ENCODE measurements around the gene UGT2A1. TPM values are rescaled to one million over a fixed set of nuclear protein-coding genes. Genes with fewer than 3 reads are reported as not detected.

UGT2A1 gene
- total RNA-seq, 4 donors from 2014 or later, result not detected

GRCh38 chr4:69600013-69600412 is 53.0 kb downstream of the UGT2A1 start:
- Histone ChIP-seq H3K9me3 (no peaks in the 10 kb centered on the region), H3K27ac (no peak overlapping the region), H3K4me1 (no peaks in the 10 kb centered on the region), H3K4me3 (no peak overlapping the region), H3K36me3 (no peaks in the 10 kb centered on the region), H3K27me3 (no peaks in the 10 kb centered on the region)
- 29 to 100% methylated on average over 1 of the region's 2 CpGs for WGBS, 2 donors (ENCODE audit: low coverage in 1 of 2)
- TF ChIP-seq POLR2A (IDR thresholded peaks at IDR 0.05) (no peak), POLR2AphosphoS5 (IDR thresholded peaks at IDR 0.05) (no peak), EP300 (IDR thresholded peaks at IDR 0.05) (no peak)
- ATAC-seq, result no peak

GRCh38 chr4:69594382-69594781 is 58.7 kb downstream of the UGT2A1 start:
- WGBS, 2 donors (ENCODE audit: low coverage in 1 of 2), result 33 to 51% methylated on average over 4 of the region's 4 CpGs
- TF ChIP-seq CTCF (IDR thresholded peaks at IDR 0.05) (no peak), POLR2AphosphoS5 (IDR thresholded peaks at IDR 0.05) (no peak), EP300 (IDR thresholded peaks at IDR 0.05) (no peak), POLR2A (IDR thresholded peaks at IDR 0.05) (no peak)
- Histone ChIP-seq H3K36me3 (no peaks in the 10 kb centered on the region), H3K27me3 (no peaks in the 10 kb centered on the region), H3K4me1 (no peaks in the 10 kb centered on the region), H3K27ac (no peak overlapping the region), H3K9me3 (no peaks in the 10 kb centered on the region), H3K4me3 (no peak overlapping the region)
- no peak for ATAC-seq

GRCh38 chr4:69591364-69591763 is 61.7 kb downstream of the UGT2A1 start:
- Histone ChIP-seq H3K27ac (no peak overlapping the region), H3K27me3 (no peaks in the 10 kb centered on the region), H3K36me3 (no peaks in the 10 kb centered on the region), H3K4me1 (no peaks in the 10 kb centered on the region), H3K4me3 (no peak overlapping the region), H3K9me3 (no peaks in the 10 kb centered on the region)
- TF ChIP-seq POLR2AphosphoS5 (IDR thresholded peaks at IDR 0.05) (no peak), POLR2A (IDR thresholded peaks at IDR 0.05) (no peak), CTCF (IDR thresholded peaks at IDR 0.05) (no peak), EP300 (IDR thresholded peaks at IDR 0.05) (no peak)
- WGBS, 2 donors (ENCODE audit: low coverage in 1 of 2), result 22% methylated on average over 1 of the region's 1 CpG; no CpG with 5 or more reads in 1 of the 2 donors
- no peak for ATAC-seq

- ATAC-seq, result no peak
- TF ChIP-seq POLR2A (IDR thresholded peaks at IDR 0.05) (no peak), POLR2AphosphoS5 (IDR thresholded peaks at IDR 0.05) (no peak), EP300 (IDR thresholded peaks at IDR 0.05) (no peak), CTCF (IDR thresholded peaks at IDR 0.05) (no peak)
- 22 to 80% methylated on average over 1 of the region's 1 CpG for WGBS, 2 donors (ENCODE audit: low coverage in 1 of 2)
- H3K4me1 ChIP-seq, result no peaks in the 10 kb centered on the region
- H3K36me3 ChIP-seq, result no peaks in the 10 kb centered on the region
- H3K27me3 ChIP-seq, result no peaks in the 10 kb centered on the region
- no peak overlapping the region for H3K27ac ChIP-seq
- no peak overlapping the region for H3K4me3 ChIP-seq
- no peaks in the 10 kb centered on the region for H3K9me3 ChIP-seq
Measured at GRCh38 chr4:69589884-69590283, 63.2 kb downstream of the UGT2A1 start.

- Histone ChIP-seq H3K36me3 (no peaks in the 10 kb centered on the region), H3K27me3 (no peaks in the 10 kb centered on the region), H3K4me3 (no peak overlapping the region), H3K27ac (no peak overlapping the region), H3K9me3 (no peaks in the 10 kb centered on the region), H3K4me1 (no peaks in the 10 kb centered on the region)
- no peak for TF ChIP-seq POLR2A (IDR thresholded peaks at IDR 0.05)
- no peak for ATAC-seq
- WGBS, 2 donors (ENCODE audit: low coverage in 1 of 2), result 52 to 65% methylated on average over 2 to 5 of the region's 5 CpGs
Measured at GRCh38 chr4:69584135-69584534, 68.9 kb downstream of the UGT2A1 start.

GRCh38 chr4:69583543-69583942 is 69.5 kb downstream of the UGT2A1 start:
- no peak overlapping the region for H3K4me3 ChIP-seq
- no peaks in the 10 kb centered on the region for H3K27me3 ChIP-seq
- 46 to 52% methylated on average over 2 of the region's 2 CpGs for WGBS, 2 donors (ENCODE audit: low coverage in 1 of 2)
- H3K27ac ChIP-seq, result no peak overlapping the region
- ATAC-seq, result no peak
- H3K36me3 ChIP-seq, result no peaks in the 10 kb centered on the region
- TF ChIP-seq CTCF (IDR thresholded peaks at IDR 0.05) (no peak), POLR2A (IDR thresholded peaks at IDR 0.05) (no peak), POLR2AphosphoS5 (IDR thresholded peaks at IDR 0.05) (no peak), EP300 (IDR thresholded peaks at IDR 0.05) (no peak)
- H3K9me3 ChIP-seq, result no peaks in the 10 kb centered on the region
- no peaks in the 10 kb centered on the region for H3K4me1 ChIP-seq

All from gastroesophageal sphincter (tissue), 4 donors.